Adrenal gland (tissue), 12 donors: Measurements from ENCODE around the gene CRYBA1. TPM values are rescaled to one million over a fixed set of nuclear protein-coding genes. Genes with fewer than 3 reads are reported as not detected.

ENCODE experiments used
- DNase-seq, 7 donors: peaks; one replicate each; pipeline ENCODE4 v3.0.0-alpha.2; 2019 to 2020
- H3K27ac ChIP-seq, 5 donors: fragments of 200-600 bp; sonication (generic) in 4 of 5; 1 replicate in 3 of 5; 2 replicates in 2 of 5; pipeline versions ENCODE4 v1.5.1 to v1.8.0; 2016 to 2020; ENCODE audit warnings: mild to moderate bottlenecking in 1 of 5
- H3K27me3 ChIP-seq: fragments of 200-600 bp; 2 replicates; pipeline ENCODE4 v1.8.0; 2021
- H3K36me3 ChIP-seq, 2 donors: fragments of 200-600 bp; replicated peaks in 1 of 2; 1 replicate in 1 of 2; 2 replicates in 1 of 2; pipeline versions ENCODE4 v1.5.1 to v1.8.0; 2018 to 2022
- H3K4me1 ChIP-seq, 2 donors: fragments of 200-600 bp; replicated peaks in 1 of 2; 1 replicate in 1 of 2; 2 replicates in 1 of 2; pipeline versions ENCODE4 v1.5.1 to v1.8.0; 2018 to 2021
- H3K4me3 ChIP-seq, 4 donors: fragments of 200-600 bp; sonication (generic) in 3 of 4; one replicate each; pipeline ENCODE4 v1.5.1; 2016 to 2018
- H3K9me3 ChIP-seq, 3 donors: fragments of 200-600 bp; sonication (generic) in 1 of 3; replicated peaks in 1 of 3; 1 replicate in 2 of 3; 2 replicates in 1 of 3; pipeline versions ENCODE4 v1.5.1 to v1.8.0; 2016 to 2021
- POLR2A ChIP-seq, 2 donors: fragments of 450-650 bp; IDR thresholded peaks; one replicate each; pipeline ENCODE4 v1.6.1; 2017; ENCODE audit warnings: antibody characterized with exemption in 2 of 2, mild to moderate bottlenecking in 2 of 2, moderate library complexity in 1 of 2
- WGBS, 4 donors: extraction: QIAGEN DNeasy Blood & Tissue Kit in 2 of 4; methylation state at CpG; one replicate each; pipeline versions ENCODE4 v1.1.5 to v1.1.7; 2013 to 2017; 5-methylcytosine and 5-hydroxymethylcytosine counted together
- intact Hi-C, 2 donors: fragments of 100-400 bp; cut with DNase I; formaldehyde crosslinking; loops; one replicate each; pipeline versions ENCODE4 v1.14.1 to v1.15.0; 2022 to 2023
- polyA plus RNA-seq, 3 donors: library from polyadenylated mRNA; stranded (reverse); fragments of 200-250 nt in 2 of 3; fragments of 350-450 nt in 1 of 3; fragmentation: Illumina TruSeq in 1 of 3; extraction: RNeasy Lipid Tissue Mini Kit (QIAGEN cat#74804) in 1 of 3; gene quantifications; one replicate each; pipeline ENCODE4 v1.2.3, GENCODE V29; 2013 to 2014
- total RNA-seq, 9 donors: library from RNA; depleted of rRNA in 4 of 9; stranded (reverse); fragments of >200 nt in 4 of 9; fragments of 120-200 nt in 1 of 9; fragmentation: NEBNext Ultra II Directional in 1 of 9; extraction: Animal tissue kit (Norgen Biotek cat#: 25700) in 1 of 9; gene quantifications; one replicate each; pipeline versions ENCODE4 v1.1.0 to v1.2.4, GENCODE V29; 2013 to 2023
- TF ChIP-seq, protein P1 (sequence below), 6 experiments: fragments of 450-650 bp in 4 of 6; fragments of 200-600 bp in 2 of 6; sonication (generic) in 1 of 6; IDR thresholded peaks; 1 replicate in 5 of 6; 2 replicates in 1 of 6; pipeline versions ENCODE4 v1.5.1 to v1.8.0; 2016 to 2021; ENCODE audit warnings: antibody characterized with exemption in 6 of 6, mild to moderate bottlenecking in 2 of 6, moderate library complexity in 1 of 6
- donor health status: healthy with polysubstance abuse.
- donor health status: Bipolar disorder and iron deficiency.
- donor health status: DM: yes; HTN: yes; CAD: no.
- donor health status: DM: no; HTN: no; CAD: no.
- donor health status: DM: no; HTN: no; CAD: no.
- donor health status: DM: yes; HTN: yes; CAD: no.

CRYBA1 gene
- total and polyA plus RNA-seq, 12 donors: not detected

GRCh38 chr17:29299031-29299430 is 52.4 kb downstream of the CRYBA1 start:
- Histone ChIP-seq H3K27me3 (no peaks in the 10 kb centered on the region), H3K9me3 (no peaks in the 10 kb centered on the region), H3K36me3 (no peaks in the 10 kb centered on the region), H3K27ac (no peak overlapping the region), H3K4me1 (peaks cover 5% of the 10 kb centered on the region in 2 donors), H3K4me3 (no peak overlapping the region)
- TF ChIP-seq POLR2A (IDR thresholded peaks at IDR 0.05): no peak
- TF ChIP-seq, protein P1, sequence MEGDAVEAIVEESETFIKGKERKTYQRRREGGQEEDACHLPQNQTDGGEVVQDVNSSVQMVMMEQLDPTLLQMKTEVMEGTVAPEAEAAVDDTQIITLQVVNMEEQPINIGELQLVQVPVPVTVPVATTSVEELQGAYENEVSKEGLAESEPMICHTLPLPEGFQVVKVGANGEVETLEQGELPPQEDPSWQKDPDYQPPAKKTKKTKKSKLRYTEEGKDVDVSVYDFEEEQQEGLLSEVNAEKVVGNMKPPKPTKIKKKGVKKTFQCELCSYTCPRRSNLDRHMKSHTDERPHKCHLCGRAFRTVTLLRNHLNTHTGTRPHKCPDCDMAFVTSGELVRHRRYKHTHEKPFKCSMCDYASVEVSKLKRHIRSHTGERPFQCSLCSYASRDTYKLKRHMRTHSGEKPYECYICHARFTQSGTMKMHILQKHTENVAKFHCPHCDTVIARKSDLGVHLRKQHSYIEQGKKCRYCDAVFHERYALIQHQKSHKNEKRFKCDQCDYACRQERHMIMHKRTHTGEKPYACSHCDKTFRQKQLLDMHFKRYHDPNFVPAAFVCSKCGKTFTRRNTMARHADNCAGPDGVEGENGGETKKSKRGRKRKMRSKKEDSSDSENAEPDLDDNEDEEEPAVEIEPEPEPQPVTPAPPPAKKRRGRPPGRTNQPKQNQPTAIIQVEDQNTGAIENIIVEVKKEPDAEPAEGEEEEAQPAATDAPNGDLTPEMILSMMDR (IDR thresholded peaks at IDR 0.05): no peak
- 78 to 89% (median 86%) methylated on average over 2 of the region's 2 CpGs for WGBS, 4 donors
- intact Hi-C loops: loop anchor here in 1 of 2 donors (10.0 kb wide), 1 partner anchor 54 kb away; the partner anchor contains the start of gene CRYBA1
- DNase-seq: peak in 1 of 7 donors; percentile 34

DNA sequence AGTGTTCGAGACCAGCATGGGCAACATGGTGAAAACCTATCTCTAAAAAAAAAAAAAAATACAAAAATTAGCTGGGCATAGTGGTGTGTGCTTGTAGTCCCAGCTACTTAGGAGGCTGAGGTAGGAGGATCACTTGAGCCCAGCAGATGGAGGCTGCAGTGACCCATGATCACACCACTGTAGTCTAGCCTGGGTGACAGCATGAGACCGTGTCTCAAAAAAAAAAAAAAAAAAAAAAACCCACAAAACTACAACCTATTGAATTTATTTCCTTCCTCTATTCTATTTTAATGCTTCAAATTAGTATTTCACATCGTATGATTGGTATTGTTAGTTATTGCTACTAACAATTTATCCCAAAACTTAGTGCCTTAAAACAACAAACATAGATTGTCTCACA is 56.7 kb downstream of the CRYBA1 start:
- TF ChIP-seq POLR2A (IDR thresholded peaks at IDR 0.05): no peak
- TF ChIP-seq, protein P1 (IDR thresholded peaks at IDR 0.05): no peak

More for the DNA sequence above, 56.7 kb downstream of the CRYBA1 start:
- Histone ChIP-seq H3K4me1 (no peaks in the 10 kb centered on the region), H3K4me3 (no peak overlapping the region), H3K27ac (no peak overlapping the region), H3K36me3 (no peaks in the 10 kb centered on the region), H3K9me3 (no peaks in the 10 kb centered on the region), H3K27me3 (no peaks in the 10 kb centered on the region)
- 66 to 77% (median 71%) methylated on average over 3 of the region's 3 CpGs for WGBS, 4 donors
- intact Hi-C loops: no loop called here
- DNase-seq: no peak

Other genes with a start within 250 kb of the CRYBA1 start
- gene SEZ6, start 240.8 kb upstream of the CRYBA1 start, total RNA-seq: 1 to 10 TPM in 1 of 9 donors, under 1 TPM in 2, not detected in 6; 0.11 to 1.0 (median 0.14) TPM
- under 1 TPM; 0.18 to 0.88 (median 0.47) TPM for gene SEZ6, start 240.8 kb upstream of the CRYBA1 start, polyA plus RNA-seq
- 1 to 10 TPM in 7 of 9 donors, under 1 TPM in 2; 0.47 to 2.2 (median 1.4) TPM for gene PIPOX, start 203.7 kb upstream of the CRYBA1 start, total RNA-seq
- under 1 TPM; 0.34 to 0.97 (median 0.82) TPM for gene PIPOX, start 203.7 kb upstream of the CRYBA1 start, polyA plus RNA-seq
- gene MYO18A, start 66.5 kb upstream of the CRYBA1 start, total RNA-seq: 10 to 100 TPM; 19.6 to 59.0 (median 39.1) TPM
- 10 to 100 TPM; 24.7 to 95.6 (median 42.3) TPM for gene MYO18A, start 66.5 kb upstream of the CRYBA1 start, polyA plus RNA-seq
- 10 to 100 TPM; 22.2 to 84.5 (median 46.9) TPM for gene NUFIP2, start 47.3 kb downstream of the CRYBA1 start, total RNA-seq
- gene NUFIP2, start 47.3 kb downstream of the CRYBA1 start, polyA plus RNA-seq: 10 to 100 TPM in 2 of 3 donors, 1 to 10 TPM in 1; 5.8 to 54.1 (median 12.5) TPM
- gene TAOK1, start 143.5 kb downstream of the CRYBA1 start, total RNA-seq: 10 to 100 TPM; 31.5 to 66.3 (median 51.6) TPM
- 10 to 100 TPM in 1 of 3 donors, 1 to 10 TPM in 2; 6.4 to 25.9 (median 9.7) TPM for gene TAOK1, start 143.5 kb downstream of the CRYBA1 start, polyA plus RNA-seq